Neural progenitor cell (in vitro differentiated cells): Measurements from ENCODE around the gene NDFIP2. TPM values are rescaled to one million over a fixed set of nuclear protein-coding genes. Genes with fewer than 3 reads are reported as not detected.

Source experiments
- DNase-seq: peaks from one replicate; pipeline ENCODE4 v3.0.0-alpha.2; 2016; ENCODE audit warnings: low spot score
- H2AFZ ChIP-seq: fragments of 200-600 bp; sonication (generic); replicated peaks from 2 replicates; pipeline ENCODE4 v1.6.1; 2016; ENCODE audit warnings: antibody characterized with exemption
- H3F3A ChIP-seq: fragments of 200-600 bp; sonication (generic); 2 replicates; pipeline ENCODE4 v1.6.1; 2016; ENCODE audit warnings: antibody characterized with exemption, low read depth
- H3K27ac ChIP-seq: fragments of 200-600 bp; sonication (generic); 2 replicates; pipeline ENCODE4 v1.5.1; 2016; ENCODE audit warnings: mild to moderate bottlenecking
- H3K27me3 ChIP-seq: fragments of 200-600 bp; sonication (generic); 2 replicates; pipeline ENCODE4 v1.6.1; 2016; ENCODE audit warnings: mild to moderate bottlenecking, moderate library complexity
- H3K36me3 ChIP-seq: fragments of 200-600 bp; sonication (generic); 2 replicates; pipeline ENCODE4 v1.5.1; 2016
- H3K4me1 ChIP-seq: fragments of 200-600 bp; sonication (generic); 2 replicates; pipeline ENCODE4 v1.6.1; 2016; ENCODE audit warnings: mixed run types
- H3K4me2 ChIP-seq: fragments of 200-600 bp; sonication (generic); 2 replicates; pipeline ENCODE4 v1.6.1; 2016
- H3K4me3 ChIP-seq: fragments of 200-600 bp; sonication (generic); 2 replicates; pipeline ENCODE4 v1.5.1; 2016
- H3K79me2 ChIP-seq: fragments of 200-600 bp; sonication (generic); 2 replicates; pipeline ENCODE4 v1.6.1; 2016; ENCODE audit warnings: low read depth
- H3K9ac ChIP-seq: fragments of 200-600 bp; sonication (generic); 2 replicates; pipeline ENCODE4 v1.6.1; 2016
- H3K9me3 ChIP-seq: fragments of 200-600 bp; sonication (generic); 2 replicates; pipeline ENCODE4 v1.5.1; 2016; ENCODE audit warnings: low read depth
- H4K20me1 ChIP-seq: fragments of 200-600 bp; sonication (generic); 2 replicates; pipeline ENCODE4 v1.6.1; 2016; ENCODE audit warnings: low read depth
- H3K27ac Mint-ChIP-seq: 3 replicates; pipeline ENCODE4 v1.8.0; 2021; ENCODE audit warnings: mixed read lengths
- H3K27me3 Mint-ChIP-seq: 2 replicates; pipeline ENCODE4 v1.8.0; 2022; ENCODE audit warnings: low read depth, mild to moderate bottlenecking, inconsistent platforms, moderate library complexity, mixed read lengths; ENCODE audit not compliant: insufficient read depth
- H3K36me3 Mint-ChIP-seq: 3 replicates; pipeline ENCODE4 v1.8.0; 2021; ENCODE audit warnings: mixed read lengths
- H3K4me1 Mint-ChIP-seq: 3 replicates; pipeline ENCODE4 v1.8.0; 2021; ENCODE audit warnings: mixed read lengths
- H3K4me3 Mint-ChIP-seq: 3 replicates; pipeline ENCODE4 v1.8.0; 2021; ENCODE audit warnings: mild to moderate bottlenecking, moderate library complexity, mixed read lengths
- H3K9me3 Mint-ChIP-seq: 3 replicates; pipeline ENCODE4 v1.8.0; 2020; ENCODE audit warnings: mixed read lengths
- EZH2 ChIP-seq: fragments of 200-600 bp; sonication (generic); IDR thresholded peaks from 2 replicates; pipeline ENCODE4 v1.6.1; 2017; ENCODE audit warnings: antibody characterized with exemption, mild to moderate bottlenecking, moderate library complexity
- EZH2phosphoT487 ChIP-seq: fragments of 200-600 bp; sonication (generic); IDR thresholded peaks from 2 replicates; pipeline ENCODE4 v1.6.1; 2017; ENCODE audit warnings: antibody characterized with exemption
- total RNA-seq: library from RNA; depleted of rRNA; stranded (reverse); fragments of >200 nt; gene quantifications from 2 replicates; pipeline ENCODE4 v1.2.3, GENCODE V29; 2015; ENCODE audit warnings: low replicate concordance
- TF ChIP-seq, protein P1 (sequence below): fragments of 200-600 bp; sonication (generic); IDR thresholded peaks from 2 replicates; pipeline ENCODE4 v1.5.1; 2017; ENCODE audit warnings: antibody characterized with exemption, mild to moderate bottlenecking

Gene NDFIP2
- total RNA-seq, 1 donor from 2014 or later = 25.4 TPM

DNA sequence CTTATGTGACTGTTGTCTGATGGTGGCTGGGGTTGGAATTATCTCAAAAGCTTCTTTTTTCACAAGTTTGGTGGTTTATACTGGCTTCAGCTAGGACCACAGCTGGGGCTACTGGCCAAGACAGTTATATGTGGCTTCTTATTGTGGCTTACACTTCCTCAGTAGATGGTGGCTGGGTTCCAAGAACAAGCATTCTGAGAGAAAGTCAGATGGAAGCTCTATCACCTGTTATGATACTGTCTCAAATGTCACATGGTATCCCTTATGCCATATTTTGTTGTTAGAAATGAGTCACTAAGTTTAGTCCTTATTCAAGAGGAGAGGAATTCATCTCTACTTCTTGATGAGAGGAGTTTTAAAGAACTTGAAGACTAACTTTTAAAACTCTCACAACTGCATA lies 41.6 kb downstream of the NDFIP2 start:
- no peaks in the 10 kb centered on the region for H3K79me2 ChIP-seq
- no peaks in the 10 kb centered on the region for H3K36me3 ChIP-seq
- no peaks in the 10 kb centered on the region for H3F3A ChIP-seq
- Mint-ChIP-seq H3K9me3 (no peaks in the 10 kb centered on the region), H3K27ac (no peak overlapping the region), H3K27me3 (peaks cover 4% of the 10 kb centered on the region), H3K4me1 (no peaks in the 10 kb centered on the region), H3K36me3 (peaks cover 5% of the 10 kb centered on the region), H3K4me3 (no peak overlapping the region)
- no peak overlapping the region for H2AFZ ChIP-seq
- TF ChIP-seq EZH2 (no peak), EZH2phosphoT487 (no peak)
- TF ChIP-seq, protein P1, sequence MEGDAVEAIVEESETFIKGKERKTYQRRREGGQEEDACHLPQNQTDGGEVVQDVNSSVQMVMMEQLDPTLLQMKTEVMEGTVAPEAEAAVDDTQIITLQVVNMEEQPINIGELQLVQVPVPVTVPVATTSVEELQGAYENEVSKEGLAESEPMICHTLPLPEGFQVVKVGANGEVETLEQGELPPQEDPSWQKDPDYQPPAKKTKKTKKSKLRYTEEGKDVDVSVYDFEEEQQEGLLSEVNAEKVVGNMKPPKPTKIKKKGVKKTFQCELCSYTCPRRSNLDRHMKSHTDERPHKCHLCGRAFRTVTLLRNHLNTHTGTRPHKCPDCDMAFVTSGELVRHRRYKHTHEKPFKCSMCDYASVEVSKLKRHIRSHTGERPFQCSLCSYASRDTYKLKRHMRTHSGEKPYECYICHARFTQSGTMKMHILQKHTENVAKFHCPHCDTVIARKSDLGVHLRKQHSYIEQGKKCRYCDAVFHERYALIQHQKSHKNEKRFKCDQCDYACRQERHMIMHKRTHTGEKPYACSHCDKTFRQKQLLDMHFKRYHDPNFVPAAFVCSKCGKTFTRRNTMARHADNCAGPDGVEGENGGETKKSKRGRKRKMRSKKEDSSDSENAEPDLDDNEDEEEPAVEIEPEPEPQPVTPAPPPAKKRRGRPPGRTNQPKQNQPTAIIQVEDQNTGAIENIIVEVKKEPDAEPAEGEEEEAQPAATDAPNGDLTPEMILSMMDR = no peak
- no peak overlapping the region for H3K9ac ChIP-seq
- no peak overlapping the region for H3K27ac ChIP-seq
- no peaks in the 10 kb centered on the region for H3K4me1 ChIP-seq
- H3K9me3 ChIP-seq = no peaks in the 10 kb centered on the region
- H3K4me3 ChIP-seq = no peak overlapping the region
- no peaks in the 10 kb centered on the region for H3K27me3 ChIP-seq
- H3K4me2 ChIP-seq = no peak overlapping the region
- no peak for DNase-seq
- no peaks in the 10 kb centered on the region for H4K20me1 ChIP-seq

DNA sequence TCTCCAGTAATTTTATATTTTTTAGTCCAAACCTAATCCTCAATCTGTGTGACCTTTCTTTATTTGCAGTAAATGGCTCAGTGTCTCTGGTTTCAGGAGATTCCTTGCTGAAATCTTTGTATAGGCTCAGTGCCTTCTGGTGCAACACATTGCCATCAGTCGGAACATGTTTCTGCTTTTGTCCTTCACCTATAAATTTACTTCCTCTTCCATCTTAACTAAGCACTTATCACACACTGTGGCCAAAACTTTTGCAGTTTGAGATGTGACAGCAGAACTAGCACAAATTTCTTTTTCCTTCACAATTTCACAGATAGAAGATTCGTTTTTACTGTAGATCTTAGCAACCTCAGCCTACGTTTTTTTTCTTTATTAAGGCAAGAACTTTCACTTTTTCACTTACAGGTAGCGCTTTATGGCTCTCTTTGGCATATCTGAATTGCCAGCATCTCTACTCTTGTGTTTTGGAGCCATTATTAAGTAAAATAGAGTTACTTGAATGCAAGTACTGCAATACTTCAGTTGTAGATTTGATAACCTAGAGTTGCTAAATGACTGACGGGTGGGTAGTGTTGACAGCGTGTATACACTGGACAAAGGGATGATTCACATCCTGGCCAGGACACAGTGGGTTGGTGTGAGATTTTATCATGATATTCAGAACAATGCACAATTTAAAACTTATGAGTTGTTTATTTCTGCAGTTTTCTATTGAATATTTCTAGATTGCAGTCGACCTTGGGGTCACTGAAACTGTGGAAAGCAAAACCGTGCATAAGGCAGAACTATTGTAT lies 44.3 kb downstream of the NDFIP2 start:
- Mint-ChIP-seq H3K4me3 (no peak overlapping the region), H3K9me3 (no peaks in the 10 kb centered on the region), H3K27ac (no peak overlapping the region), H3K4me1 (peaks cover 5% of the 10 kb centered on the region), H3K36me3 (peaks cover 5% of the 10 kb centered on the region), H3K27me3 (peaks cover 3% of the 10 kb centered on the region)
- H3K9ac ChIP-seq = no peak overlapping the region
- H2AFZ ChIP-seq = no peak overlapping the region
- no peak overlapping the region for H3K27ac ChIP-seq
- no peaks in the 10 kb centered on the region for H3K9me3 ChIP-seq
- peaks cover 5% of the 10 kb centered on the region for H3K4me1 ChIP-seq
- no peaks in the 10 kb centered on the region for H3K36me3 ChIP-seq
- no peak overlapping the region for H3K4me2 ChIP-seq
- no peak overlapping the region for H3K4me3 ChIP-seq
- H3K27me3 ChIP-seq = no peaks in the 10 kb centered on the region
- H3K79me2 ChIP-seq = no peaks in the 10 kb centered on the region
- H4K20me1 ChIP-seq = no peaks in the 10 kb centered on the region
- TF ChIP-seq, protein P1 = no peak
- TF ChIP-seq EZH2 = no peak
- TF ChIP-seq EZH2phosphoT487 = no peak
- no peak for DNase-seq
- no peaks in the 10 kb centered on the region for H3F3A ChIP-seq

DNA sequence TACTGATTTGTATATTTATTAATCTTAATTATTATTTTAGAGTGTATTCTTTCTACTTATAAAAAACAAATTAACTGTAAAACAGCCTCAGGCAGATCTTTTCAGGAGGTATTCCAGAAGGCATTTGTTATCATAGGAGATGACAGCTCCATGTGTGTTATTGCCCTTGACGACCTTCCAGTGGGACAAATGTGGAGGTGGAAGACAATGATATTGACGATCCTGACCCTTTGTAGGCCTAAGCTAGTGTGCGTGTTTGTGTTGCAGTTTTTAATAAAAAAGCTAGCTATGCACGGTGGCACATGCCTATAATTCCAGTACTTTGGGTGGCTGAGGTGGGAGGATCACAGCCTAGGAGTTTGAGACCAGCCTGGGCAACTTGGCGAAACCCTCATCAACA lies 46.7 kb downstream of the NDFIP2 start:
- Mint-ChIP-seq H3K9me3 (no peaks in the 10 kb centered on the region), H3K27me3 (no peaks in the 10 kb centered on the region), H3K27ac (no peak overlapping the region), H3K36me3 (peaks cover 1% of the 10 kb centered on the region), H3K4me3 (no peak overlapping the region), H3K4me1 (peaks cover 5% of the 10 kb centered on the region)
- Histone ChIP-seq H3K4me2 (no peak overlapping the region), H3K4me3 (no peak overlapping the region), H3F3A (no peaks in the 10 kb centered on the region), H3K27ac (no peak overlapping the region), H3K9me3 (no peaks in the 10 kb centered on the region), H3K36me3 (no peaks in the 10 kb centered on the region), H3K9ac (no peak overlapping the region), H4K20me1 (no peaks in the 10 kb centered on the region), H3K27me3 (no peaks in the 10 kb centered on the region), H2AFZ (no peak overlapping the region), H3K79me2 (no peaks in the 10 kb centered on the region), H3K4me1 (peaks cover 5% of the 10 kb centered on the region)
- TF ChIP-seq EZH2 = no peak
- TF ChIP-seq EZH2phosphoT487 = no peak
- TF ChIP-seq, protein P1 = no peak
- DNase-seq = no peak
